Stimulated activated CD8-positive, alpha-beta memory T cell treated with anti-CD3 and anti-CD28 coated beads, Interleukin-2, amount 100 ng/mL, for 48 hours (primary cell): ENCODE results near the gene PXK.

ENCODE experiments used
- DNase-seq, 2 donors: peaks; one replicate each; pipeline ENCODE4 v3.0.0-alpha.2; 2020; ENCODE audit warnings: low read depth in 2 of 2

Gene PXK

DNA sequence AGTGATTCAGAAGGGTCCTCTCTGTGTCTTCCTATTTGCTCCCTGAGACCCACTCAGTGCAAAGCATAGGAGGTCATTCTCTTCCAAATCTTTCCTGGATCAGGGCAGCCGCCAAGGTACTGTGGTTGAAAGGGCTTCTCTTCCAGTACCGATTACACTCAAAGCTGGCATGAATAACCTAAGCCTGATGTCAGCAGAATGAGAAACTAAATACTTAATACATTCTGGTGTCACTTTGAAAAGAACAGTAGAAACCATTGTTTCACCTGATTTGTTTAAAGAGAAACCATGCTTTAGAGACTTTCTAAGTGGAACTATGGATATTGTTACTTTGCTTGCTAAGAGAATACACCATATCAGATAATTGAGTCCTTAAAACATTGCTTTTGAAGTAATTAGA lies 50.8 kb downstream of the PXK start:
- DNase-seq = no peak

DNA sequence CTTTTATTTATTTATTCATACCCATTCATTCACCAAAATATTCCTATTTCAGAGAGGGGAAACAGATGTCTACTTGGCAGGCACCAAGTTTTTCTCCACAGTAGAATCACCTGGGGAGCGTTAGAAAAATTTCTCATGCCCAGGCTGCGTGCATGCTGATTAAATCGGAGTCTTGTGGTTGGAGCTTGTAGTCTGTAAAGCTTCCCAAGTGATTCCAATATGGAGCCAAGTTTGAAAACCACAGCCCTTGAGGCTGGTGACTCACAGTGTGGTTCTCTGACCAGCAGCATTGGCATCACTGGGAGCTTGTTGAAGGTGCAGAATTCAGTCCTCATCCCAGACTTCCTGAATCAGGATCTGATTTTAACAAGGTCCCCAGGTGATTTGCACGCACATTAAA lies 51.2 kb downstream of the PXK start:
- no peak for DNase-seq

DNA sequence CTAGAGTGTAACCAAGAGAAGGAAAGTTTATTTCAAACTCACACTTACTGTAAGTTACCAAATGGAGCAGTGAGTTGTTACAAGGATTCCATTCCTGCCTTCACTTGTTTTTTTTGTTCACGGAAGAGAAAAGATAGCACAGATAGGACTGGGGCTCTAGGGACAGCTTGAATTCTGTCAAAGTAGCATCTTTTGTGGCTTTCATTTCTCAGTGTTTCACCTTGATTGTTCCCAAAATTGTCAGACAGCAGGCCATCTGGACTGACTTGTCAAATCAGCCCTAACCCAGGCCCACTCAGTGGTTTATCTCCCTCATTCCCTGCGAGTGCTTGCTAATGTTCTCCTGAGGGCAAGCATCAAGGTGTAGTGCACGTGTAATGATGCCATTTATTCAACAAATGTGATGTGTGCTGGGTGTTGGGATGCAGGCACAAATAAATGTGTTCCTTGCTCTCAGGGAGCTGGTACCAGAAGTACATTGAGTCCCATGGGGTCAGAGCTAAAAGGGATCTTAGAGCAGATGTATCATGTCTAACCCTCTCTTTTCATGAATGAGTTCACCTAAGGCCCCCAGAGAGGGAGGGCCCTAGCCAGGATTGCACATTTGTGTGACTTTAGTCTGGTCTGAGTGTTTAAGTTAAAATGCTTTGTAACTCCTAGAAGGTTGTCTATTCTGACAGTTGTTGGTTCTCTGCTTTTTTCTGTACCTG lies 51.8 kb downstream of the PXK start:
- DNase-seq = no peak

DNA sequence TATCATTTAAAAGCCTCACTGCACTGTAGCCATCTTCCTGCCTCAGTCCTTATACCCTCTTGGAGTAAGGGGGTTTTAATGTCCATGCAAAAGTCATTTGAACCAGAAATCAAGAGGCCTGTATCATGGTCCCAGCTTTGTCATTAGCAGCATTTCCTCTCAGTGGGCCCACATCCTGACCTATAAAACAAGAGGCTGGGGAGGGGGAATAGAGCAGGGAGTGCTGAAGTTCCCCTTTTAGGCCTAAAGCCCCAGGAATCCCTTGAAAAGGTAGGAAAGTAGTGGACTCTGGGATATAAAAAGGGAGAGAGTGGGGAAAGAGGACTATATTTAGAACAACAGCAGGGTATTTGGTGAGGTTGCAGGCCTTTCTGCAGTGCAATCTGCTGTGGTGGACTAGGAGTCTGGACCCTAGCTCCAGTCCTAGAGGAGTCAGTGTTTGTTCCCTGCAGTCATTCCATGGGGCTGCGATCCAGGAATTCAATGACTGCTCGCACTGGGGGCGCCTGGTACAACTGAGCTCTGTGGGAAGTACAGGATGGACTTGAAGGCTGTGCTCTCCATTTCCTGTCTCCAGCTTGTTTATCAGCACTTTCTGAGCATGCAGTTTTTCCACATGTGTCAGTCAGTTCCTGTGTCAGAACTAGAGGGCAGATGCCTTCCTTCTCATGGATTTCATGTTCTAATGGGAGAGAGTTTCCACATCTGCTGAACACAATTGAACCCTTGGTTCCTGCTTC lies 54.1 kb downstream of the PXK start:
- DNase-seq = no peak

DNA sequence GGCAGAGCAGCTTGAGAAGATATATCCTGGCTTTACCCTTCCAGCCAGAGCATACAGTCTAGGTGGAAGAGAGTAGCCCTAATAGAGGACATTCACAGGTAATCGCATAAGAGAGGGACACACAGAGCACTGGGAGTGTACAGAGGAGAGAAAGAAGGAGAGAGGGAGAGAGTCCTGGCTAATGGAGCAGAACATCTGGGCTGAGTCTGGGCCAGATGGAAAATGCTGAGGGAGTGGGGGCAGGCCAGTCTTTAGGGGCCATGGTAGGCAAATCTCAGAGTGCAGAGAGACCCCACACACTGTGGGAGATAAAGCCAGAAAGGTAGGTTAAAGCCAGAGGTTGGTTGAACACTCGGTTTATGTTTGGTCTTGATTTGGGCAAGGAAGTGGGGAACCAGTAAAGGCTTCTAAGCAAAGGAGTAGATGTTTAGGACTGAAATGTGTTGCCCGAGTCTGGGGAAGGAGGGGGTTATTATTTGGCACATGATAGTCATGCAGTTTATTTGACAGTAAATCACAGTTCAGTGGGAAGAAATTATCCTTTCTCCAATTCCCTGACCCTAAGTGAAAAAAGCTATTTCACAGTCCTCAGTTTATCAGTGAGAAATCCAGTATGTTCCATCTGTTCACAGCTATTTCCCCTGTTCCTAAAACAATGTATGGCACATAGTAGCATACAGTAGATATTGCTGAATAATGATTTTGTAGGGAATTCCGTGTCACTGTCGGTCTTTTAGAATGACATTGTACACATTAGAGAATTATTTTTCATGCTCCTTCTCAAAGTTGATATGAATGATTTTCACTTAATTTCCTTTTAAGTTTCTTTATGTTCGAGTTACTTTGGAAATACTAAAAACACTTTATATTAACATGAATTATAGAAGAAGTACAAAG lies 55.2 kb downstream of the PXK start:
- no peak for DNase-seq

DNA sequence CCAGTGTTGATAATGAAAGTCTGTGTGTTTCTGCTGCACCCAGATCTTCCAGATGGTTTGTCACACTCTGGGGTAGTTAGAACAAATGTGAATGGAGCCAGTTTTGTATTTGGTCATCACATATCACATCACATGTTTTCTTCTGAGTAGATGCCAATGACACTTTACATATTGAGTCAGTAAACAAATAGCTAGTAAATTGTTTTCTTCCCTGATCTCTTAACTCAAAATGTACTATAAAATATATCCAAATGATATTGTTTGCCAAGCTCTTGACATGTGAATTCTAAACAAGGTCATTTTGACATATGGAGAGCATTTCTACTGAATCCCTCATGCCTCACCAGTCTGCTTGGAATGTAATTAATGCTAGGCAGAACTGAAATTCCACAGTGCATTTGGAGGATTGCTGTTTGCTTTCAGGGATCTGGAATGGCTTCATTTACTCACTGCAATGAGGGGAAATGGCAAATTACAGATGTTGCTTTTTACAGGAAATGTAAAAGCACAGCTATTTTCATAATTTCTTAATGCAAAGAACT lies 55.9 kb downstream of the PXK start:
- no peak for DNase-seq

DNA sequence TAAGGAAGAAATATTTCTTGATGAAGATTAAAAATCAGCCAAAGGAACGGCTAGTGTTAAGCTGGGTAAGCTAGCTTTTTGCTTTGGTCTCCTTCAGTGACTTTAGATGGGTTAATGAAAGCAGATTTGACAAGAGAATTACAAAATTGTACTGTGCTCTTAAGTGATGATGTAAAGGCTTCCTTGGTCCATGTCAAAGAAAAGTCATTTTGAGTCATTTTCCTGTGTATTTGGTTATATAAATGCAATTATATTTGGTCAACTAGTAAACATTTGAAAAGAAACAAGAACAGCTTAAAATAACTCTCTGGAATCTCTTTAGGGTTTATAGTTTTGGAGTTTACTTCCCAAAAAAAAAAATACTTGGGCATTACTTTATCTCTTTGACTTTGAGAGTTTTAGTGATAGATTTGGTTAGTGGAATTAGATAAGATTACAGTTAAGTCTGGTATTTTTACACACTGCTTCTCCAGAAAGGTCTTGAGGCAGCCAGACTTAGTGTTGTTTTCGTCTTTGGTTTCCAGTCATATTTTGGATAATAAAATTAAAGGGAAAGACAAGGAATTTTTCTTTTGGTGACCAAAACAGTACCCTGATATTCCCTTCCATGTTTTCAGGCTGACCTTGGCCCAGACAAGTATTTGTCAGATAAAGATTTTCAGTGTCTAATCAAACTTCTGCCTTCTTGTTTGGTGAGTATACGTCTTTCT lies 58.6 kb downstream of the PXK start:
- no peak for DNase-seq

DNA sequence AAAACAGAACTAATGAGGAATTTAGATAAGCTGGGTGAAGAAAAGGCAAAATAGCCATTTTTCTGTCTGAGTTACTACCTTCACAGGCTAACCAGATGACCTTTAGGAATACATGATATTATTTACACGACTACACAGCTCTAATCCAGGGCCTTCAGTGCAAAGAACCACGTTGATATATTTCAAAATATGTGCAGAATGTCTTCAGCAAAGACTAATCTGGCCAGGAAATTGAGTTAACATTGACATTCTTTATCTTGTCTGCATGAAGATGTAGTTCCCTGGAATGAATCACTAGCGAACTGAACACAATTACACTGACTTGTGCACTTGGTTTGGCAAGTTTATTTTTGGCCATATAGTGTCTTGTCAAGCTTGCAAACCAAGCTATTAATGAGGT lies 59.5 kb downstream of the PXK start:
- no peak for DNase-seq

DNA sequence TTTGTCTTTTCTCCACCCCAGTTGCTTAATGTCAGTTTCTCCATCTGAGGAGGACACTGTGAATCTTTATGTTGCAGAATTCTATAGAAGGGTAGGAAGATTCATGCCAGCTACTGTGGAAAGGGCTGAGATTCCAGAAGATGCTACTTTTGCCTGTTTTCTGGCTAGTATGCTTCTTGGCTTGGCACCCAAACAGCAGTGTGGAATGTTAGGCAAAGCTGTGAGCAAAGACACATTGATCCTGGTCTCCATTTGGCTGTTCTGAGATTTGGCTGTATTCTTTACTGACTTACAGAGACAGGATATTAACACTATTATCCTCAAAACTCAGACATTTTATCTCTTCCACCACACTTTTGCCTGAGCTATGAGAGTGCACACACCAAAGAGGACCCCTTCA lies 61.6 kb downstream of the PXK start:
- DNase-seq = no peak

DNA sequence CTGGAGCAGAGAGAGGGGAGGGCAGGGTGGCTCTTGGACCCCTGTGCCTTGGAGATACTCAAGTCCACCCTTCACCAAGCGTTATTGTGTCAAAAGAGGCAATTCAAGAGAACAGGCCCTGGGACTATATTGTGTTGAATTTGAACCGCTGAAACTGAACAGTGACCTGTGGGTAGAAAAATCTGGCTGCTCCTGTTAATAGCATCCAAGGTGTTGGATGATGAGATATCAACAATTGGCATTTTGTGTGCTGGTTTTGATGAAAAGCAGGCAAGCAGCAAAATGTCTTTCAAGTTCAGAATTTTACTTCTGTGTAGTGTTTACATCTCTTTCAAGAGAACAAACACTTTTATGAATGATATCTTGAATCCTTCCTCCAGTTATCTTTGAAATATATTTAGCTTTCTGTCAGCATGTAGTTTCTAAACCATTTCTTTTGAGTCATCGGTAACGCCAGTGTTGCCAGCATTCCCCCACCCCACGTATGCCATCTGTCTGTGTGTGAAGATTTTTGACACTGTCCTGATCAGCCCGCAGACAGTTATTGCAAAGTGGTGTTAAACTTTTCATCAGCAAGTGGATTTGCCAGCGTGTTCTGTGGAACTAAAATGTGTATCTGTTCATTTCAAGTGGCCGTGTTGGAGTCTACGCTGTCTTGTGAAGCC lies 66.1 kb downstream of the PXK start:
- DNase-seq = no peak

DNA sequence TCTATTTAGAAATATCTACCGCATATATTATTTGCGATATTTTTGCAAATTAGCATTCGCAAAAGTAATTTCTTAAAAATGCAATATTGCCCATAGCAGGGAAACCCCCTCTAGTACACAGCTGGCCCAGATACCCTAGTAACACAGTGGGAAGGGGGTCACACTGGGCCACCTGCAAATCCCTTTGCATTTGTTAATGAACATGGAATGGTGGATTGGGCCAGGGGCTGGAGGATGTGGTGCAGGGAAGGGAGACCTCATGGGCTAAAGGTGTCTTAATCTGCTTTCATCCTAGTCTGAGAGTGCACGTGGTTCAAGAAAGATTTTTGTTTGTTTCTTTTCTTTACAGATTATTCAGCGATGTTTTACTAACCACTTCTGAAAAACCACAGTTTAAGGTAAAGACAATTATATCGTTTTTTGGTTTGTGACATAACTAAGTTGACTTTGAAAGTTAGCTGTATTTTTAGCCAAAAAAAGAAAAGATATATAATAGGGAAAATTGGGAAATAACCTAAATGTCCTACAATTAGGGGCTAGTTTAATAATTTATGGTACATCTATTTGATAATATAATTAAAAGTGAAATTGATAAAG lies 70.9 kb downstream of the PXK start:
- no peak for DNase-seq

DNA sequence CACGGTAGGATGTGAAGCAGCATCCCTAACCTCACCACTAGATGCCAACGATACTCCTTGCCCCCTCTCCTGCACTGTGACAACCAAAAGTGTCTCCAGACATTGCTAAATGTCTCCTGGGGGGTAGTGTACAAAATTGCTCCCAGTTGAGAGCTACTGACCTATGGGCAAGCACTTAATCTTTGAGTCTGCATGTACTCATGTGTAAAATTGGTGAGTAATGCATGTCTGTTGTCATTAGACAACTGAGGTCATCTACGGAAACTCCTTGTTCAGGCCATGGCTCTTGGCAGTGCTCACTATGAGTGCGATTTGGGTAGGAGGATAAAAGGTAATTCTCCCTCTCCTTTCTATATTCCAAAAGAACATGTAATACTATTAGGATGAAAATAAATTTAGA lies 71.7 kb downstream of the PXK start:
- no peak for DNase-seq

DNA sequence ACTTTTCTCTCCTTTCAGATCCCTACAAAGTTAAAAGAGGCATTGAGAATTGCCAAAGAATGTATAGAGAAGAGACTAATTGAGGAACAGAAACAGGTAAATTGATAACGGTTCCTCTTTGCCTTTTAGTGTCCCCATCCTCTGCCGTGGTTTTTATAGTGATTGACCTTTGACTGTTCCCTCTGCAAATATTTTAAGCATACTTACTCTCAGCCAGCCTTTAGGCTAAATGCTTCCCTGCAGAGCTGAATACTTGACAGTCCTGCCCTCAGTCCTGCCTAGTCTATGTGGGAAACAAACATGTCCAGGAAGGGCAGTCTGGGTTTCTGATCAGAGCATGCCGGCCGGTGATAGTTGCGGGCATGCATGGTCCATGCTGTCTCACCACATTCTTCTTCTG lies 76.2 kb downstream of the PXK start:
- no peak for DNase-seq

DNA sequence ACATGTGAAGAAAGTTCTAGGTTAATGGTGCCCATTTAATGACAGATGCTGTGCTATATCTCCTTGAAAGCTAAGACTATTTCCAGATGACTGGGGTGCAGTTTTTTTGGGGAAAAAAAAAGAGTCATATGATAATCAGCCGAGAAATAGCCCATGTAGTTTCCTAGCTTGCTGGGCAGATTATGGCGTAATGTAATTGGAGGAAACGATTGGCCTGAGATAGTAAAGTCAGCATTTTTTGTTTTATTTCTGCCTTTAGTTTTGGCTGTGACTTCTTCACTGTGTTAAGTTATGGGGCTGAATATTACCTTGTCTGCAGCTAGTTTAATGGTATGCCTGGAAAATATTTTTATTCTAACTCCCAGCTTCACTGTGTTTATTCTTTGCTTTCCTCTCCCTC lies 77.0 kb downstream of the PXK start:
- DNase-seq = no peak

DNA sequence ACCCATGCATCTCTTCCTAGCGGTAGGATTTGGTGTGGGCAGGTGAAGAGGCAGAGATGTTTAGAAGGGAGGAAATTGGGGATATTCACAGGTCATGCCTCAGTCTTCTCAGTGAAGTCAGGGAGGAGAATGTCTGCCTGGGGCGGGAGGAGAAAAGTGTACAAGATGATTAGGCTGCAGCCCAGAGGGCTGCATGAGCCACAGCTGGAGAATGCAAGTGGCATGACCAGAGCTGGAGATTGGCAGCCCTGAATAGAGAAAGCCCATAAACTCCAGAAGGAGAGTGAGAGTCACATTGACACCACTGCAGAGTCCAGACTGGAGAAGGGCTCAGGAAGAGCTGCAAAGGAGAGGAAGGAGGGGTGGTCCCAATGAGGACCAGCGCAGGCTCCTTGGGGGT lies 78.3 kb downstream of the PXK start:
- no peak for DNase-seq

DNA sequence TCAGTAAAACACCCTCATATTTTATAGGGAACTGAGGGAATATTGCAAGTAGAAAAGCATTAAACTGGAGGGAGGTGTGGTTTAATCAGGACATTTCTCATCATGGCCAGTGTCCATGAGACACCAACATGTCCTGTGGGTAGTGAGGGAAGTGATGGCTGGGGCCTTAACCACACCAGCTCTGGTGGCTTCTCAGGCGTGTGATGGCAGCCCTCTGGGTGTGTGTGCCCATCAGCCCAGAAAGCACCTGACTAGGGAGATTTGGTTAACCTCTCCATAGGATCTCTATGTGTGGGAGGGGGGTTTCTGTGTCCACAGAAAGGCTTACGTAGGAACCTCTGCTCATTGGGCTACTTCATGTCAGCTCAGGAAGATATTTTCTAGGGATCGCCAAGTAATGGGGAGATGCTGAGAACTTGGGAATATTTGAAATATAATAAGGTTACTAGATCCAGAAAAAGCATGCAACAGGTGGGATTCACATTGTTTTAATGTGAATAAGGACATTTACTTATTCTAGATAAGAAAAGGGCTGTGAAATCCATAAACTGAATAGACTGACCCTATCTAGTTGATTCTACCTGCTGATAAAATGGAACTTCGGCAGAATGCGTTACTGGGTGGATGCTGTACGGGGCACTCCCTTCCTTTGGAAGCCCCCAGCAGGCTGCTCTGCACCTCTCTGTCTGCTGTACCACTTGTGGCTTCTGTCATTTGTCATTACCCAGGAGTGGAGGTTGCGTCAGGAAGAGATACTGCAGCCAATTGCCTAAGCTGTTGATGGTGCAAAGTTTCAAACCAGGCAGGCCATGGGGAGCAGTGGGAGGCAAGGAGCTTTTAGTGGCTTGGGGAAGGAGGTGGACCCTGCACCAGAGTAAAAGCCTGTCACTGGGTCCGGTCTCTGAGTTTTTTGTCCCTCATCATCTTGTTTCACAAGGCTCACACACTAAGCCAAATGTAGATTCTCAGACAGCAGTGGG lies 79.4 kb downstream of the PXK start:
- DNase-seq = no peak

DNA sequence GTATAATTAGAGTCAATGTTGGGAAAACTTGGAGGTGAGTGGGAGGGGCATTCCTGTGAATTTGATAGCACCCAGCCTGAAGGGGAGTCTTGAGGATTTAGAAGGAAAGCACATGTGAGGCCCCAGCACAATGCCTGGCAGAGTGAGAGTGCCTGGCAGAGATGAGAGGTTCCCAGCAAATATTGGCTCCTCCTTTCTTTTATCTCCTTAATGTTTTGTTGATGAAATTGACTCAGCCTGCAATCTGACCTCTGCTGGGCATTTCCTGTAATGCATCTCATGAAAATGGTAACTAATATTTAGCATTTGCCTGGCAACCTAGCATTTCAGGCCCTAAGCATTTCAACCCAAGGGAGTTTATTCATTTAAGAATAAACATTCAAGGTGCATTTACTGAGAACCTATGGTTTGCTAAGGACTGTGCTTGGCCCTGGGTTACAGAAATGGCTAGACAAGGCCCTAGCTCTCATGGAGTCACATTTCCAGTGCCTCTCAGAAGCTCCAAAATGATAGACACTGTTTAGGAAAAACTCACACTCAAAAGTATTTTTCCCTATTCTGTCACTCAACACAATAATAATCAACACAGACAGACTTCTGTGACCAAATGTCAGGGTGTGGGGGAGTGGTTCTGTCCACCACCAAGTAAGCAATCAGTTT lies 82.0 kb downstream of the PXK start:
- DNase-seq = no peak

DNA sequence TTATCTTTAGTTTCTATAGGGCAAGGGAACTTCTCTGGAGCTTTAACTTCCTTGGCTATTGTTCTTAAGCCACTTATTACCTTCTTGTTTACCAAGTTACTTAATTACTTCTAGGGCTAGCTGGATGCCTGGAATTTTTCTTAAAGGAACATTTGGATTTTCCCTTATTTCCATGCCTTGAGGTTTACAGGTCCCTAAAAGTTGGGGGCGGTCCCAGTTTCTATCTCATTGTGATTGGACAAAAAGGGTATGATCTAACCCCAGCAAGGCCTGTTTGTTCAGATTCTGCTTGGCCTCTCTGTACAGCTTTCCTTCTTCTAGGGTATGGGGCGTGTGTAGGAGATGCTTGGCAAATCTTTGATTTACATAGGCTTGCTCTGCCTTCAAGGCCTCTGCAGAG lies 83.5 kb downstream of the PXK start:
- no peak for DNase-seq

DNA sequence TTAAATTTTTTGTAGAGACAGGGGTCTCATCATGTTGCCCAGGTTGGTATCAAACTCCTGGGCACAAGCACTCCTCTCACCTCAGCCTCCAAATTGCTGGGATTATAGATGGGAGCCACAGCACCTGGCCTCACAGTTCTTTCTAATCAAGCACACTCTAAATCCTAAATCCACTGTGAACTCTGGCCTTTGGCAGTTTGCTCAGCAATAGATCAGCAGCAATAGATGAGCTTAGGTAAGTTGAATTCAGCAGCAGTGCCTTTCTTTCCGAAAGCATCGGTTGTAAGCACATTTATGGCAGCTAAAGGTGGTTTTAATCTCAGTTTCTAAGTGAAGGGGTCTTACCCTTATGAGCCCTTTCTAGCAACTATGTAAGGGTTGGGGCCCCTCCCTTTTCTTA lies 84.4 kb downstream of the PXK start:
- DNase-seq = no peak
